Heart left ventricle (tissue), 13 donors: ENCODE data around the gene LMAN1.

Experiments
- POLR2A ChIP-seq, 2 donors: fragments of 450-650 bp; IDR thresholded peaks; one replicate each; pipeline ENCODE4 v1.6.1; 2017; ENCODE audit warnings: antibody characterized with exemption in 2 of 2, mild to moderate bottlenecking in 2 of 2, moderate library complexity in 2 of 2
- TF ChIP-seq, protein P1 (sequence below), 12 donors: fragments of 200-600 bp; sonication (generic) in 4 of 12; IDR thresholded peaks; one replicate each; pipeline versions ENCODE4 v1.5.0 to v1.8.0; 2018 to 2022; ENCODE audit warnings: antibody characterized with exemption in 12 of 12, mild to moderate bottlenecking in 5 of 12
- donor health status: ischemic (EF 13 %, LVEDD 7.1; RV severe dilation, severe dysfunction).
- donor health status: DM: no; HTN: yes; CAD: no.
- donor health status: DM: no; HTN: no; CAD: no.
- donor health status: ischemic (EF 25% LVEDD 6.9; RV normal size, moderate dysfunction).
- donor health status: ischemic (EF 25% LVEDD 5.7; RV mildly dilated, moderate dysfunction).
- donor health status: ischemic (EF 35%, LVEDD 5.7; RV mildly dilated, moderate dysfunction).
- donor health status: nonischemic (EF 11% LVEDD 7.7; RV severe dilation, severe dysfunction).
- donor health status: DM: yes; HTN: yes; CAD: no.
- donor health status: PGD.
- donor health status: ischemic (EF 29% LVEDD 5.4; RV normal size, mild dysfunction).
- donor health status: nonischemic (EF 23%, LVEDD 6.1; RV moderate dilation, normal function).

GRCh38 chr18:59308938-59309260 lies 50.2 kb downstream of the LMAN1 start:
- TF ChIP-seq, protein P1, sequence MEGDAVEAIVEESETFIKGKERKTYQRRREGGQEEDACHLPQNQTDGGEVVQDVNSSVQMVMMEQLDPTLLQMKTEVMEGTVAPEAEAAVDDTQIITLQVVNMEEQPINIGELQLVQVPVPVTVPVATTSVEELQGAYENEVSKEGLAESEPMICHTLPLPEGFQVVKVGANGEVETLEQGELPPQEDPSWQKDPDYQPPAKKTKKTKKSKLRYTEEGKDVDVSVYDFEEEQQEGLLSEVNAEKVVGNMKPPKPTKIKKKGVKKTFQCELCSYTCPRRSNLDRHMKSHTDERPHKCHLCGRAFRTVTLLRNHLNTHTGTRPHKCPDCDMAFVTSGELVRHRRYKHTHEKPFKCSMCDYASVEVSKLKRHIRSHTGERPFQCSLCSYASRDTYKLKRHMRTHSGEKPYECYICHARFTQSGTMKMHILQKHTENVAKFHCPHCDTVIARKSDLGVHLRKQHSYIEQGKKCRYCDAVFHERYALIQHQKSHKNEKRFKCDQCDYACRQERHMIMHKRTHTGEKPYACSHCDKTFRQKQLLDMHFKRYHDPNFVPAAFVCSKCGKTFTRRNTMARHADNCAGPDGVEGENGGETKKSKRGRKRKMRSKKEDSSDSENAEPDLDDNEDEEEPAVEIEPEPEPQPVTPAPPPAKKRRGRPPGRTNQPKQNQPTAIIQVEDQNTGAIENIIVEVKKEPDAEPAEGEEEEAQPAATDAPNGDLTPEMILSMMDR (IDR thresholded peaks at IDR 0.05), result no peak
- no peak for TF ChIP-seq POLR2A (IDR thresholded peaks at IDR 0.05)
